BLaER1 treated with 17β-estradiol and CSF1 and Interleukin-3, amounts not matched to agents 10 nM and 100 nM (cell line): Measurements from ENCODE around the gene CDKL1.

ENCODE experiments used
- H3K27ac ChIP-seq, 11 experiments: shearing (Covaris generic); formaldehyde crosslinking; 2 replicates each; pipeline ENCODE4 v1.8.1; 2022
- H3K27me3 ChIP-seq, 11 experiments: shearing (Covaris generic); formaldehyde crosslinking; 2 replicates each; pipeline ENCODE4 v1.8.1; 2022
- H3K36me3 ChIP-seq, 11 experiments: shearing (Covaris generic); formaldehyde crosslinking; 2 replicates each; pipeline ENCODE4 v1.8.1; 2022
- H3K4me1 ChIP-seq, 10 experiments: shearing (Covaris generic); formaldehyde crosslinking; 2 replicates each; pipeline ENCODE4 v1.8.1; 2022
- H3K4me2 ChIP-seq, 11 experiments: shearing (Covaris generic); formaldehyde crosslinking; 2 replicates each; pipeline ENCODE4 v1.8.1; 2022
- H3K4me3 ChIP-seq, 10 experiments: shearing (Covaris generic); formaldehyde crosslinking; 2 replicates each; pipeline ENCODE4 v1.8.1; 2022
- H3K9ac ChIP-seq, 11 experiments: shearing (Covaris generic); formaldehyde crosslinking; 2 replicates each; pipeline ENCODE4 v1.8.1; 2022
- H3K9me3 ChIP-seq, 11 experiments: shearing (Covaris generic); formaldehyde crosslinking; replicated peaks in 1 of 11; 2 replicates each; pipeline ENCODE4 v1.8.1; 2022
- H4K20me1 ChIP-seq, 11 experiments: shearing (Covaris generic); formaldehyde crosslinking; 2 replicates each; pipeline ENCODE4 v1.8.1; 2022
- Cebpa-rat ChIP-seq, 11 experiments: shearing (Covaris generic); IDR thresholded peaks; 2 replicates each; pipeline ENCODE4 v1.8.1; 2022

The CDKL1 gene

DNA sequence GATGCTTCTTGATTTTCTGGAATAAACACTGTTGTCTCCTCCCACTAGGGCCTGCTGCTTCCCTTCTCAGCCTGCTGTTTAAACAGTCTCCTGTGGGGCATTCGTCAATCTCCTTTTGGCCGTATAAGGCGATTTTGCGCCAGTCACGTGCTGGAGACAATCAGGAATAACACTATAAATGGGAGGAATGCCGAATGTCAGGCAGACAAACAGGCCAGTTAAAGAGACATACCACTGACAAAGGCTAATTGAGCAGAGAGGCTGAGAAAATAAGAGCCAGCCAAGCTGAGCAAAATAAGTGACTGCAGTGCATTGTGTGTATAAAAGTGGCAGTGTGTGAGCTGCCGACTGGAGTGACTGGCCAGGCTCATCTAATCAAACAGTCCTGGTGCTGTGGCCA, 61.3 kb downstream of the CDKL1 start:
- Histone ChIP-seq H3K36me3 (peaks cover 0 to 22% (median 9%) of the 10 kb centered on the region in 11 experiments; a peak in 13 of 22 replicates), H3K4me3 (no peak overlapping the region), H3K4me2 (peak overlapping the region; percentile 56 to 88 (median 72)), H3K4me1 (peaks cover 17 to 34% (median 22%) of the 10 kb centered on the region in 10 experiments), H3K27me3 (no peaks in the 10 kb centered on the region), H3K9me3 (no peaks in the 10 kb centered on the region), H4K20me1 (no peaks in the 10 kb centered on the region), H3K27ac (peak overlapping the region in 8 of 11 experiments; percentile 27 to 69 (median 36); a peak in 9 of 22 replicates), H3K9ac (peak overlapping the region in 4 of 11 experiments; percentile 29 to 45 (median 40); a peak in 5 of 22 replicates)
- TF ChIP-seq Cebpa-rat (IDR thresholded peaks at IDR 0.05), result no peak

DNA sequence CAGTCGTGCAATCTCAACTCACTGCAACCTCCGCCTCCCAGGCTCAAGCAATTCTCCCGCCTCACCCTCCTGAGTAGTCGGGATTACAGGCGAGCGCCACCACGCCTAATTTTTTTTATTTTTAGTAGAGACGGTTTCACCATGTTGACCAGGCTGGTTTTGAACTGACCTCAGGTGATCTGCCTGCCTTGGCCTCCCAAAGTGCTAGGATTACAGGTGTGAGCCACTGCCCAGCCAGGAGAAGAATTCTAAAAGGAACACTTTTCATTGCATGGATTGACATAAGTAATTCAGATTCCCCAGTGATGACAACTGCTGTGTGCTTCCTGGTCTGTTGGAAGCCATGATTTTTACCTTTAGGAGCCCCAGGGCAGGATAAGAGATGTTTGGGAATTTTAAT, 62.5 kb downstream of the CDKL1 start:
- no peak overlapping the region for H3K9ac ChIP-seq

DNA sequence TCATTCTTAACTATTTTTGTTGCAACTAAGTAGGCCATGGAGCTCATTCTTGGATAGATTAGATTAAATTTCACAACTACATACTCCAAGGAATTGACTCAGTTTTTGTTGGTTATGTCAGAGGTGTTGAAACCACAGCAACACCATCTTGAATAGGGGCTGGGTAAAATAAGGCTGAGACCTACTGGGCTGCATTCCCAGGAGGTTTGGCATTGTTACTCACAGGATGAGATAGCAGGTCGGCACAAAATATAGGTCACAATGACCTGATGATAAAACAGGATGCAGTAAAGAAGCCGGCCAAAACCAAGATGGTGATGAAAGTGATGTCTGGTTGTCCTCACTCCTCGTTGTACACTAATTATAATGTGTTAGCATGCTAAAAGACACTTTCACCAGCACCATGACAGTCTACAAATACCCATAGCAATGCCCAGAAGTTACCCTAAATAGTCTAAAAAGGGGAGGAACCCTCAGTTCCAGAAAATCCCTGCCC, 63.6 kb downstream of the CDKL1 start:
- H4K20me1 ChIP-seq, result no peaks in the 10 kb centered on the region
- H3K36me3 ChIP-seq, result peaks cover 5 to 43% (median 20%) of the 10 kb centered on the region in 11 experiments; a peak in 15 of 22 replicates
- H3K4me1 ChIP-seq, result peaks cover 17 to 34% (median 22%) of the 10 kb centered on the region in 10 experiments
- 0 out of 22 replicates have a peak overlapping the region, but pooled peaks of 1 of the 11 experiments have one; percentile 16 for H3K27ac ChIP-seq
- no peaks in the 10 kb centered on the region for H3K9me3 ChIP-seq
- no peak overlapping the region for H3K9ac ChIP-seq
- peak overlapping the region in 2 of 11 experiments; percentile 1 to 17; a peak in 2 of 22 replicates for H3K4me2 ChIP-seq
- no peak for TF ChIP-seq Cebpa-rat (IDR thresholded peaks at IDR 0.05)
- no peaks in the 10 kb centered on the region for H3K27me3 ChIP-seq
- no peak overlapping the region for H3K4me3 ChIP-seq

More for the DNA sequence above, 62.5 kb downstream of the CDKL1 start:
- Histone ChIP-seq H3K27ac (no peak overlapping the region), H3K4me2 (0 out of 22 replicates have a peak overlapping the region, but pooled peaks of 2 of the 11 experiments have one; percentile 81 to 88), H3K9me3 (no peaks in the 10 kb centered on the region), H4K20me1 (no peaks in the 10 kb centered on the region), H3K27me3 (no peaks in the 10 kb centered on the region), H3K4me3 (no peak overlapping the region), H3K4me1 (peaks cover 17 to 34% (median 22%) of the 10 kb centered on the region in 10 experiments), H3K36me3 (peaks cover 0 to 34% (median 13%) of the 10 kb centered on the region in 11 experiments; a peak in 13 of 22 replicates)
- TF ChIP-seq Cebpa-rat (IDR thresholded peaks at IDR 0.05), result no peak

DNA sequence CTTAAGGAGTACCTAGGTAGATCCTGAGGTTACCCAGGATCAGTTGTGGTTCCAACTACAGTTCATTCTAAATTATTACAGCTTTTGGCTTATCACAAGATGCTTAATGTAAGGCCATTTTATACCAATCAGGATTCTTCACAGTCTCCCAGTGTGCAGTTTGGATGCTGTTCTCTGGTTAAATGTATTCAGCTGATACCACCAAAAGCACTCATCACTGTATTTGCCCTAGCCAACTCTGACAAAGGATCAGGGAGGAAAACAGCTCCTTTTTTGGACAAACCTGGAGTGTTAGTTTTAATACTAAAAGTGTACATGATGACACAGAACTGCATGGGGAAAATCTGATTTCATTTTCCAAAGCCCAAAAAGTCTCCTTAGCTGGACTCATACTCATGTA, 65.1 kb downstream of the CDKL1 start:
- TF ChIP-seq Cebpa-rat (IDR thresholded peaks at IDR 0.05), result no peak
- Histone ChIP-seq H3K9ac (no peak overlapping the region), H3K4me1 (peaks cover 14 to 32% (median 22%) of the 10 kb centered on the region in 10 experiments), H3K4me3 (no peak overlapping the region), H4K20me1 (no peaks in the 10 kb centered on the region), H3K27me3 (no peaks in the 10 kb centered on the region), H3K9me3 (no peaks in the 10 kb centered on the region), H3K27ac (0 out of 22 replicates have a peak overlapping the region, but pooled peaks of 1 of the 11 experiments have one; percentile 2), H3K4me2 (no peak overlapping the region), H3K36me3 (peaks cover 13 to 56% (median 27%) of the 10 kb centered on the region in 11 experiments; a peak in 19 of 22 replicates)

DNA sequence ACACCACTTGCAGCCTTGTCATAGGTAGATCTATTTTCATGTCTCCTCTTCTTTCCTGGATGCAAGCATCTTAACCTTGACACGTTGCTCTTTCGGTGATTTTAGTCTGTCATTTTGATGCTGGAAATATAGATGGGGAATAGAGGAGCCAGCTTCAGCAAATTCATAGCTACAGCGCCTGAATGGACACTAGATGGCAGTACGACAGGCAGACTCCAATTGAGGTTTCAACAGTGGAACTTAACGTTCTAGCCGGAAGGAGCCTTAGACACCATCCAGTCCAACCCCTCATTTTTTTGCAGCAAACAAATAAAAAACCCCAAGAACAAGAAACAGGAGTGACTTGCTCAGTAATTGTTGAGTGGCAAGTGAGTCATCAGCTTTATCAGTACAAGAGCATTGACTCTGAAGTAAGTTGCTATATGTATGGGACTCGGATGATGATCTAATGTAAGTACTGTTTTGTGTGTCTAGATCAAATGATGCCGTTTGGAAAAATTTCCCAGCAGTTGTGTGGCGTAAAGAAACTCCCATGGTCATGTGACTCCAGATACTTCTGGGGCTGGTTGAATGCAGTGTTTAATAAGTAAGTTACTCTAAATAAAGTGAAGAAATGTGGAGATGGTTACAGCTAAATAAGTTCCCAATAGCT, 75.5 kb downstream of the CDKL1 start:
- peak overlapping the region in 2 of 10 experiments; percentile 5 to 14; a peak in 3 of 20 replicates for H3K4me3 ChIP-seq
- no peak for TF ChIP-seq Cebpa-rat (IDR thresholded peaks at IDR 0.05)
- H3K27me3 ChIP-seq, result no peaks in the 10 kb centered on the region
- peaks cover 4 to 29% (median 14%) of the 10 kb centered on the region in 10 experiments; a peak in 17 of 20 replicates for H3K4me1 ChIP-seq
- peaks cover 0 to 26% (median 7%) of the 10 kb centered on the region in 11 experiments; a peak in 10 of 22 replicates for H4K20me1 ChIP-seq
- peaks cover 0 to 7% (median under 1%) of the 10 kb centered on the region in 11 experiments; a peak in 8 of 22 replicates for H3K9me3 ChIP-seq
- H3K4me2 ChIP-seq, result peak overlapping the region in 9 of 11 experiments; percentile 4 to 74 (median 23); a peak in 15 of 22 replicates
- H3K27ac ChIP-seq, result peak overlapping the region in 3 of 11 experiments; percentile 7 to 30 (median 8); a peak in 5 of 22 replicates
- H3K9ac ChIP-seq, result peak overlapping the region in 3 of 11 experiments; percentile 2 to 12 (median 7); a peak in 1 of 22 replicates
- peaks cover 26 to 36% (median 33%) of the 10 kb centered on the region in 11 experiments; a peak in 21 of 22 replicates for H3K36me3 ChIP-seq

DNA sequence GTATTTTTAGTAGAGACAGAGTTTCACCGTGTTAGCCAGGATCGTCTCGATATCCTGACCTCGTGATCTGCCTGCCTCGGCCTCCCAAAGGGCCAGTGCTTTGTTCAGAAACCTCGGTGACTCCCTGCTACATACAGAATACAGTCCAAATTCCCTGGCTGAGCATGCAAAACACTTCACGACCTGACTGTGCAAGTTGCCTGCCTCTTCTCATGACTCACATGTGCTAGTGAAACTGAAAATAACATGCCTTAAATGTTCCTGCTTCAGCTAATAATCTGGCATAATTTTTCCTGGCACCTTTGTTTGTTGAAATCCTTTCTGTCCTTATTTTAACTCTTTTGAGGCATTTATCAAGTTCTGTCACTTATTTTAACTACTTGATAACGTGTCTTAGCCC, 76.4 kb downstream of the CDKL1 start:
- Histone ChIP-seq H3K4me3 (no peak overlapping the region), H3K9me3 (peaks cover 0 to 16% (median 8%) of the 10 kb centered on the region in 11 experiments; a peak in 10 of 22 replicates), H3K27me3 (no peaks in the 10 kb centered on the region), H3K4me2 (peak overlapping the region in 4 of 11 experiments; percentile 19 to 44 (median 40); a peak in 8 of 22 replicates), H3K4me1 (peaks cover 4 to 29% (median 14%) of the 10 kb centered on the region in 10 experiments; a peak in 17 of 20 replicates), H4K20me1 (peaks cover 0 to 26% (median 7%) of the 10 kb centered on the region in 11 experiments; a peak in 10 of 22 replicates), H3K27ac (peak overlapping the region in 1 of 11 experiments; percentile 34; a peak in 3 of 22 replicates), H3K36me3 (peaks cover 19 to 35% (median 28%) of the 10 kb centered on the region in 11 experiments; a peak in 21 of 22 replicates), H3K9ac (peak overlapping the region in 5 of 11 experiments; percentile 1 to 18 (median 7); a peak in 4 of 22 replicates)
- no peak for TF ChIP-seq Cebpa-rat (IDR thresholded peaks at IDR 0.05)

DNA sequence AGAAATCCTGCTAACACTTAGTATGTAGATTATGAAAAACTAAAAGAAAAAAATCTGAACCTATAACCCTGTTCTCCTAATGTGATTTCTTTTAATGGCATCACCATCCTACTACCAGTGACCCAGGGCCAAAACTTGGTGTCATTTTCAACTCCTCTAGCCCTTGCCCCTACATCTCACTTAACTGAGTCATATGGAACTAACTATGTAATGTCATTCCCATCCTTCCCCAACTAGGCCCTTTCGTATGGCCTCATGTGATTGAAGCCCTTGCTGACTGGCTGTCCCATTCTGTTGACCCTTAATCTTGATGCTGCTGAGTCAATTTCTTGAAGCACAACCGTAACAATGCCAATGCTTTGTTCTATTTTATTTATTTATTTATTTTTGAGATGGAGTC, 77.0 kb downstream of the CDKL1 start:
- peaks cover 0 to 20% (median 12%) of the 10 kb centered on the region in 11 experiments; a peak in 15 of 22 replicates for H3K9me3 ChIP-seq
- H3K4me1 ChIP-seq, result peaks cover 4 to 29% (median 14%) of the 10 kb centered on the region in 10 experiments; a peak in 17 of 20 replicates
- peak overlapping the region in 4 of 11 experiments; percentile 19 to 44 (median 40); a peak in 3 of 22 replicates for H3K4me2 ChIP-seq
- H3K36me3 ChIP-seq, result peaks cover 16 to 35% (median 26%) of the 10 kb centered on the region in 11 experiments
- no peak overlapping the region for H3K27ac ChIP-seq
- peak overlapping the region in 1 of 11 experiments; percentile 9; a peak in 2 of 22 replicates for H3K9ac ChIP-seq
- no peak for TF ChIP-seq Cebpa-rat (IDR thresholded peaks at IDR 0.05)
- H3K4me3 ChIP-seq, result no peak overlapping the region
- H4K20me1 ChIP-seq, result peaks cover 0 to 26% (median 7%) of the 10 kb centered on the region in 11 experiments; a peak in 10 of 22 replicates
- no peaks in the 10 kb centered on the region for H3K27me3 ChIP-seq

DNA sequence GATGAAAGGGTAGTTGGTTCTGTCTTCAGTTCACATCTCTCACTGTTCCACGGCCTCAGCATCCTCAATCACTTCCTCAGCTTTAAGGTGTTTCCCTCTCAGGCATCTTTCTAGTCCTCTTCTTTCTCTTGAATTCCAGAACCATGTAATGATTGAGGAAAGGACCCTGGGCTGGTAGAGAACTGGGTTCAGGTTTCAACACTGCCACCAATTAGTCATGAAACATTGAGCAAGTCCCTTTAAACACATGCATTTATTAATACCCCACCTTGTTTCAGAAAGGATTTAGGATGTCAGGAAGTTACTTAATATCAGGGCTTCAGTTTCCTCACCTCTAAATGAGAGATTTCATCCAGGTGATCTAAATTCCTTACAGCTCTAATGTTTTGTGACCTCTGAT, 77.4 kb downstream of the CDKL1 start:
- Histone ChIP-seq H3K27ac (no peak overlapping the region), H3K9me3 (peaks cover 0 to 24% (median 16%) of the 10 kb centered on the region in 11 experiments; a peak in 19 of 22 replicates), H3K4me1 (peaks cover 4 to 29% (median 14%) of the 10 kb centered on the region in 10 experiments; a peak in 17 of 20 replicates), H3K4me2 (peak overlapping the region in 2 of 11 experiments; percentile 10 to 44; a peak in 1 of 22 replicates), H3K27me3 (no peaks in the 10 kb centered on the region), H3K4me3 (no peak overlapping the region), H4K20me1 (peaks cover 0 to 26% (median 7%) of the 10 kb centered on the region in 11 experiments; a peak in 10 of 22 replicates), H3K36me3 (peaks cover 16 to 35% (median 26%) of the 10 kb centered on the region in 11 experiments), H3K9ac (peak overlapping the region in 1 of 11 experiments; percentile 9; a peak in 1 of 22 replicates)
- no peak for TF ChIP-seq Cebpa-rat (IDR thresholded peaks at IDR 0.05)
